Measurements from ENCODE around the gene TCEAL4.

GRCh38 chrX:103556963-103557612, 28.2 kb upstream of the TCEAL4 start:
- TF ChIP-seq GATA2 (IDR thresholded peaks at IDR 0.05; ENCODE audit: low read depth, low read length) (no peak), GATA3 (IDR thresholded peaks at IDR 0.05; ENCODE audit: low read depth, low read length) (no peak)

Measured in SH-SY5Y (cell line).